Sigmoid colon (tissue), 4 donors: ENCODE data around the gene SPRED1.

Experiments used
- EP300 ChIP-seq, 4 donors: sonication (generic); formaldehyde crosslinking; IDR thresholded peaks; one replicate each; pipeline ENCODE4 v1.6.1; 2017; ENCODE audit warnings: antibody characterized with exemption in 4 of 4
- POLR2A ChIP-seq, 2 donors: fragments of 450-650 bp; IDR thresholded peaks; one replicate each; pipeline ENCODE4 v1.6.1; 2016; ENCODE audit warnings: antibody characterized with exemption in 2 of 2, mild to moderate bottlenecking in 2 of 2, moderate library complexity in 2 of 2
- TF ChIP-seq, protein P1 (sequence below), 4 experiments: fragments of 450-650 bp in 3 of 4; fragments of 200-600 bp in 1 of 4; IDR thresholded peaks; one replicate each; pipeline ENCODE4 v1.5.1; 2016 to 2019; ENCODE audit warnings: antibody characterized with exemption in 4 of 4, mild to moderate bottlenecking in 3 of 4, moderate library complexity in 2 of 4

GRCh38 chr15:38213356-38213755 lies 39.3 kb upstream of the SPRED1 start:
- TF ChIP-seq, protein P1, sequence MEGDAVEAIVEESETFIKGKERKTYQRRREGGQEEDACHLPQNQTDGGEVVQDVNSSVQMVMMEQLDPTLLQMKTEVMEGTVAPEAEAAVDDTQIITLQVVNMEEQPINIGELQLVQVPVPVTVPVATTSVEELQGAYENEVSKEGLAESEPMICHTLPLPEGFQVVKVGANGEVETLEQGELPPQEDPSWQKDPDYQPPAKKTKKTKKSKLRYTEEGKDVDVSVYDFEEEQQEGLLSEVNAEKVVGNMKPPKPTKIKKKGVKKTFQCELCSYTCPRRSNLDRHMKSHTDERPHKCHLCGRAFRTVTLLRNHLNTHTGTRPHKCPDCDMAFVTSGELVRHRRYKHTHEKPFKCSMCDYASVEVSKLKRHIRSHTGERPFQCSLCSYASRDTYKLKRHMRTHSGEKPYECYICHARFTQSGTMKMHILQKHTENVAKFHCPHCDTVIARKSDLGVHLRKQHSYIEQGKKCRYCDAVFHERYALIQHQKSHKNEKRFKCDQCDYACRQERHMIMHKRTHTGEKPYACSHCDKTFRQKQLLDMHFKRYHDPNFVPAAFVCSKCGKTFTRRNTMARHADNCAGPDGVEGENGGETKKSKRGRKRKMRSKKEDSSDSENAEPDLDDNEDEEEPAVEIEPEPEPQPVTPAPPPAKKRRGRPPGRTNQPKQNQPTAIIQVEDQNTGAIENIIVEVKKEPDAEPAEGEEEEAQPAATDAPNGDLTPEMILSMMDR (IDR thresholded peaks at IDR 0.05): no peak
- TF ChIP-seq POLR2A (IDR thresholded peaks at IDR 0.05): no peak
- TF ChIP-seq EP300 (IDR thresholded peaks at IDR 0.05): no peak
